Measurements from ENCODE around the gene TBC1D22A. TPM values are rescaled to one million over a fixed set of nuclear protein-coding genes. Genes with fewer than 3 reads are reported as not detected.

Gene TBC1D22A
- total RNA-seq, 1 experiment from 2014 or later = 32.6 TPM

GRCh38 chr22:47059701-47060161 is 297.3 kb downstream of the TBC1D22A start:
- H3K27me3 ChIP-seq (replicated peaks; ENCODE audit: control insufficient read depth, insufficient read depth, low read length) = no peaks in the 10 kb centered on the region
- DNase-seq = peak in 1 of 2 experiments; percentile 7
- intact Hi-C loops (cut with micrococcal nuclease; ENCODE audit: unreplicated experiment) = no loop called here
- no peaks in the 10 kb centered on the region for H3K36me3 ChIP-seq (ENCODE audit: control insufficient read depth, insufficient read depth, low read length)
- H3K4me1 ChIP-seq = no peaks in the 10 kb centered on the region
- H3K27ac Mint-ChIP-seq (ENCODE audit: unreplicated experiment) = no peak overlapping the region
- H3K36me3 Mint-ChIP-seq (ENCODE audit: insufficient read depth, unreplicated experiment) = peaks cover 14% of the 10 kb centered on the region
- ChIA-PET CTCF (no interaction called here), POLR2A (no interaction called here)
- no peaks in the 10 kb centered on the region for H3K27me3 Mint-ChIP-seq (ENCODE audit: insufficient read depth, unreplicated experiment)
- no peak overlapping the region for H3K4me3 ChIP-seq (ENCODE audit: low read depth, low read length)
- H3K9me3 ChIP-seq = no peaks in the 10 kb centered on the region
- no peak overlapping the region for H3K4me3 Mint-ChIP-seq (ENCODE audit: unreplicated experiment)
- no peaks in the 10 kb centered on the region for H3K4me1 Mint-ChIP-seq (ENCODE audit: low read depth, unreplicated experiment)
- no peaks in the 10 kb centered on the region for H3K9me3 Mint-ChIP-seq (ENCODE audit: unreplicated experiment)
- BruUV-seq (replicated peaks) = no TSS peak
- no peak for TF ChIP-seq CTCF (IDR thresholded peaks at IDR 0.05; ENCODE audit: insufficient read depth in 1 of 2, low read depth in 1 of 2, low read length in 1 of 2, severe bottlenecking in 1 of 2, unreplicated experiment in 1 of 2)

- no peaks in the 10 kb centered on the region for H3K27me3 ChIP-seq (replicated peaks; ENCODE audit: control insufficient read depth, insufficient read depth, low read length)
- no peaks in the 10 kb centered on the region for H3K9me3 ChIP-seq
- Mint-ChIP-seq H3K4me3 (ENCODE audit: unreplicated experiment) (no peak overlapping the region), H3K4me1 (ENCODE audit: low read depth, unreplicated experiment) (no peaks in the 10 kb centered on the region), H3K9me3 (ENCODE audit: unreplicated experiment) (no peaks in the 10 kb centered on the region), H3K36me3 (ENCODE audit: insufficient read depth, unreplicated experiment) (peaks cover 17% of the 10 kb centered on the region), H3K27me3 (ENCODE audit: insufficient read depth, unreplicated experiment) (no peaks in the 10 kb centered on the region), H3K27ac (ENCODE audit: unreplicated experiment) (no peak overlapping the region)
- no peaks in the 10 kb centered on the region for H3K36me3 ChIP-seq (ENCODE audit: control insufficient read depth, insufficient read depth, low read length)
- CTCF ChIA-PET = no interaction called here
- no peak for TF ChIP-seq CTCF (IDR thresholded peaks at IDR 0.05; ENCODE audit: insufficient read depth in 1 of 2, low read depth in 1 of 2, low read length in 1 of 2, severe bottlenecking in 1 of 2, unreplicated experiment in 1 of 2)
- no TSS peak for BruUV-seq (replicated peaks)
- POLR2A ChIA-PET = no interaction called here
- no peak overlapping the region for H3K4me3 ChIP-seq (ENCODE audit: low read depth, low read length)
- no peaks in the 10 kb centered on the region for H3K4me1 ChIP-seq
- DNase-seq = no peak
- intact Hi-C loops (cut with micrococcal nuclease; ENCODE audit: unreplicated experiment) = no loop called here
Observed at GRCh38 chr22:47060718-47061117, 298.3 kb downstream of the TBC1D22A start.

GRCh38 chr22:47061226-47061625 is 298.8 kb downstream of the TBC1D22A start:
- no peak for TF ChIP-seq CTCF (IDR thresholded peaks at IDR 0.05; ENCODE audit: insufficient read depth in 1 of 2, low read depth in 1 of 2, low read length in 1 of 2, severe bottlenecking in 1 of 2, unreplicated experiment in 1 of 2)
- no peaks in the 10 kb centered on the region for H3K36me3 ChIP-seq (ENCODE audit: control insufficient read depth, insufficient read depth, low read length)
- H3K4me1 Mint-ChIP-seq (ENCODE audit: low read depth, unreplicated experiment) = no peaks in the 10 kb centered on the region
- H3K9me3 ChIP-seq = no peaks in the 10 kb centered on the region
- BruUV-seq (replicated peaks) = no TSS peak
- H3K4me3 Mint-ChIP-seq (ENCODE audit: unreplicated experiment) = no peak overlapping the region
- no peaks in the 10 kb centered on the region for H3K4me1 ChIP-seq
- CTCF ChIA-PET = no interaction called here
- H3K27me3 Mint-ChIP-seq (ENCODE audit: insufficient read depth, unreplicated experiment) = no peaks in the 10 kb centered on the region
- H3K27ac Mint-ChIP-seq (ENCODE audit: unreplicated experiment) = no peak overlapping the region
- intact Hi-C loops (cut with micrococcal nuclease; ENCODE audit: unreplicated experiment) = no loop called here
- no peak overlapping the region for H3K4me3 ChIP-seq (ENCODE audit: low read depth, low read length)
- H3K9me3 Mint-ChIP-seq (ENCODE audit: unreplicated experiment) = no peaks in the 10 kb centered on the region
- POLR2A ChIA-PET = no interaction called here
- H3K27me3 ChIP-seq (replicated peaks; ENCODE audit: control insufficient read depth, insufficient read depth, low read length) = no peaks in the 10 kb centered on the region
- DNase-seq = peak in 1 of 2 experiments; percentile 15
- peaks cover 22% of the 10 kb centered on the region for H3K36me3 Mint-ChIP-seq (ENCODE audit: insufficient read depth, unreplicated experiment)
